ENCODE measurements around the gene TOMM40L. TPM values are rescaled to one million over a fixed set of nuclear protein-coding genes. Genes with fewer than 3 reads are reported as not detected.

The TOMM40L gene
- total RNA-seq, 1 donor from 2014 or later, result 16.3 TPM

DNA sequence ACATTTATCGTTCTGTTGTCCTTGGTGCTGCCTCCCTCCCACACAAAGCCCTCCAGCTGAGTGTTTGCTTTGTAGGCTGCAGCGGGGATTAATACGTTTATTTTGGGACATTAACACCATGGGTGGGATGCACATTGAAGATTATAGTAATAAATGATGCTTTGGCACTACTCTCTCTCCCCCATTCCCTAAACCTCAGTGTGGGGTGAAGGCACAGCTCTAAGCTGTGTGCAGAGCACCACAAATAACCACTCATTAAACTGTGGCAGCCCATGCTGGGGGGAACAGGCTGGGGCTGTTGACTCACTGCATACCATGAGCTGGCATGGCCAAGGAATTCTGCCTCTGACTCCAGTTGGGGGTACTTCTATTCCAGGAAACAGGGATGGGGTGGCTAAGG lies 40.3 kb downstream of the TOMM40L start:
- DNase-seq (ENCODE audit: low spot score, unreplicated experiment), result no peak
- Mint-ChIP-seq H3K4me1 (ENCODE audit: low read depth) (peaks cover 7% of the 10 kb centered on the region), H3K27me3 (peaks cover 12% of the 10 kb centered on the region), H3K36me3 (ENCODE audit: insufficient read depth) (no peaks in the 10 kb centered on the region), H3K4me3 (ENCODE audit: low read depth) (no peak overlapping the region), H3K27ac (no peak overlapping the region), H3K9me3 (ENCODE audit: low read depth) (no peaks in the 10 kb centered on the region)
- TF ChIP-seq, protein P1, sequence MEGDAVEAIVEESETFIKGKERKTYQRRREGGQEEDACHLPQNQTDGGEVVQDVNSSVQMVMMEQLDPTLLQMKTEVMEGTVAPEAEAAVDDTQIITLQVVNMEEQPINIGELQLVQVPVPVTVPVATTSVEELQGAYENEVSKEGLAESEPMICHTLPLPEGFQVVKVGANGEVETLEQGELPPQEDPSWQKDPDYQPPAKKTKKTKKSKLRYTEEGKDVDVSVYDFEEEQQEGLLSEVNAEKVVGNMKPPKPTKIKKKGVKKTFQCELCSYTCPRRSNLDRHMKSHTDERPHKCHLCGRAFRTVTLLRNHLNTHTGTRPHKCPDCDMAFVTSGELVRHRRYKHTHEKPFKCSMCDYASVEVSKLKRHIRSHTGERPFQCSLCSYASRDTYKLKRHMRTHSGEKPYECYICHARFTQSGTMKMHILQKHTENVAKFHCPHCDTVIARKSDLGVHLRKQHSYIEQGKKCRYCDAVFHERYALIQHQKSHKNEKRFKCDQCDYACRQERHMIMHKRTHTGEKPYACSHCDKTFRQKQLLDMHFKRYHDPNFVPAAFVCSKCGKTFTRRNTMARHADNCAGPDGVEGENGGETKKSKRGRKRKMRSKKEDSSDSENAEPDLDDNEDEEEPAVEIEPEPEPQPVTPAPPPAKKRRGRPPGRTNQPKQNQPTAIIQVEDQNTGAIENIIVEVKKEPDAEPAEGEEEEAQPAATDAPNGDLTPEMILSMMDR (IDR thresholded peaks at IDR 0.05; ENCODE audit: unreplicated experiment), result no peak

DNA sequence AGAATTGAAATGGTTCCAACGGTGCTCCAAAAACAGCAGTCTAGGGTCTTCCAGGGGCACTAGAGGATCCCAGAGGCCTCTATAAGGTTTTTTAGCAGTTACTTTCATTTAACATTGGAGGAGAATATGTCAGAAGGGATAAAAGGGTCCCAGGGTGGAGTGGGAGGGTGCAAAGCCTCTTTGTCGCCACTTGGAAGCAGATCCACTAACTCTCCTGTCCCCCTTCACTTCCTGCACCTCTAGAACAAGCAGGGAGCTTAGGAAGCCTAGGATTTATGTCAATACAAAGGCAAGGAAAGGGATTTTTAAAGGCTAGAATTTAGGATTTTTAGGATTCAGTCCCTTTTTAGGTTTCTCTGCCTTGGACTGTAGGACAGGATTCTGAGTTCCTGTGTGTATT lies 41.0 kb downstream of the TOMM40L start:
- Mint-ChIP-seq H3K27ac (peak overlapping the region; percentile 13), H3K4me1 (ENCODE audit: low read depth) (peaks cover 7% of the 10 kb centered on the region)

DNA sequence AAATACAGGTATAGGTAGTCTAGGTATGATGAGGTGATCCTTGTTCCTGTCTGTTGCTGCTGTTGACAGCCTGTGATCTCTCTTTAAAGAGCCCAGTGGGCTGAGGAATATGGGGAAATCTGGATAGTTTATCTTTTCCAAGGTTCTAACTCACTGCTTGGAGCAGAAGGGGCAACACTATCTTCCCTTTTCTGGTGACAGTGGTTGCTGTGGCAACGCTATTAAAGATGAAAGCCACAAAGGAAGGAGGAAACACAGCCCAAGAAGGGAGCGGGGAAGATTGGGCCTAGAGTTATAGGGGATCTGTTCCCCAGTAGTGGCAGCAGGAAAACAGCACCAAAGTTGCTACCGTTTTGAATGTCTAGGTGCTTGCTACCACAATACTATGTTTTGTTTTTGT lies 41.5 kb downstream of the TOMM40L start:
- TF ChIP-seq, protein P1 (IDR thresholded peaks at IDR 0.05; ENCODE audit: unreplicated experiment), result no peak
- H3K4me1 Mint-ChIP-seq (ENCODE audit: low read depth), result peaks cover 7% of the 10 kb centered on the region
- H3K27me3 Mint-ChIP-seq, result peaks cover 3% of the 10 kb centered on the region
- H3K9me3 Mint-ChIP-seq (ENCODE audit: low read depth), result no peaks in the 10 kb centered on the region
- H3K36me3 Mint-ChIP-seq (ENCODE audit: insufficient read depth), result no peaks in the 10 kb centered on the region
- DNase-seq (ENCODE audit: low spot score, unreplicated experiment), result no peak
- no peak overlapping the region for H3K27ac Mint-ChIP-seq
- H3K4me3 Mint-ChIP-seq (ENCODE audit: low read depth), result no peak overlapping the region

More for the DNA sequence above, 41.0 kb downstream of the TOMM40L start:
- no peak overlapping the region for H3K4me3 Mint-ChIP-seq (ENCODE audit: low read depth)
- no peaks in the 10 kb centered on the region for H3K36me3 Mint-ChIP-seq (ENCODE audit: insufficient read depth)
- TF ChIP-seq, protein P1 (IDR thresholded peaks at IDR 0.05; ENCODE audit: unreplicated experiment), result no peak
- no peaks in the 10 kb centered on the region for H3K9me3 Mint-ChIP-seq (ENCODE audit: low read depth)
- DNase-seq (ENCODE audit: low spot score, unreplicated experiment), result no peak
- H3K27me3 Mint-ChIP-seq, result peaks cover 6% of the 10 kb centered on the region

DNA sequence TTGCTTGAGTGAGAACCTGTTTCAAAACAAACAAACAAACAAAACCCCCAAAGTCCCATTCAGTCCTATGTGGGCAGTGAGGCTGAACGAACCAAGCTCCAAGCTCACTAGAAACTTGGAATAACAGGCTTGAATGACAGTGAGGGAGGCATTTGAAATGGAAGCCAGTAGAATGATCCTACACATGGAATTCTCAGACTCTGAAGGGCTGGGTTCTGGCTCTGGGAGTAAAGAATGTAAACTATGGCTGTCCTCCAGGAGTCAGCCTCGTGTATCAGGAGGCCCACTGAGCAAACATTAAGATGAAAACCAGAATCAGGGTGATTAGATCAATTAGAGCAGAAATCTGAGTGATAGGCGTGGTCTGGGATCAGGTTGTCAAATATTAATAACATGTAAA lies 47.5 kb downstream of the TOMM40L start:
- H3K9me3 Mint-ChIP-seq (ENCODE audit: low read depth), result no peaks in the 10 kb centered on the region
- peaks cover 13% of the 10 kb centered on the region for H3K27me3 Mint-ChIP-seq
- DNase-seq (ENCODE audit: low spot score, unreplicated experiment), result no peak
- H3K36me3 Mint-ChIP-seq (ENCODE audit: insufficient read depth), result no peaks in the 10 kb centered on the region
- no peaks in the 10 kb centered on the region for H3K4me1 Mint-ChIP-seq (ENCODE audit: low read depth)
- H3K4me3 Mint-ChIP-seq (ENCODE audit: low read depth), result no peak overlapping the region
- H3K27ac Mint-ChIP-seq, result no peak overlapping the region
- TF ChIP-seq, protein P1 (IDR thresholded peaks at IDR 0.05; ENCODE audit: unreplicated experiment), result no peak

DNA sequence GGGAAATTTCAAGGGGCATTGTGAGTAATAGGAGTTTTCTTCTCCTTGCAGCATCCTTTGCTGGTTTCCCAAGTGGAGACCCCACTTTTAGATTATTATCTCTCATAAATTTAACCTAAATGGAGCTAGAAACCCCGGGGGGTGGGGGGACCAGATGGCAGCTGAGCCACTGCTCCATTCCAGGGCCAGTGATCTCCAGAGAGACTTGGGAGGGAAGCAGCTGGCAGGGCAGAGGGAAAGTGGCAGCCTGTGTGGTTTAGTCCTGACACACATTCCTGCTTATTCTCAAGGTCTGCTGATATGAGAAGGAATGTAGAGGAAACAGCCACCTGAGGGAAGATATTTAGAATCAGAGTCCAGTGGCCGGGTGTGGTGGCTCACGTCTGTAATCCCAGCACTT lies 49.0 kb downstream of the TOMM40L start:
- TF ChIP-seq, protein P1 (IDR thresholded peaks at IDR 0.05; ENCODE audit: unreplicated experiment), result no peak
- DNase-seq (ENCODE audit: low spot score, unreplicated experiment), result no peak
- no peak overlapping the region for H3K27ac Mint-ChIP-seq
- H3K4me3 Mint-ChIP-seq (ENCODE audit: low read depth), result no peak overlapping the region
- H3K9me3 Mint-ChIP-seq (ENCODE audit: low read depth), result no peaks in the 10 kb centered on the region
- H3K4me1 Mint-ChIP-seq (ENCODE audit: low read depth), result no peaks in the 10 kb centered on the region
- H3K36me3 Mint-ChIP-seq (ENCODE audit: insufficient read depth), result no peaks in the 10 kb centered on the region
- peaks cover 16% of the 10 kb centered on the region for H3K27me3 Mint-ChIP-seq

Small RNAs within 50 kb of the gene (microRNA-seq; reads per million reads assigned to microRNA genes)
- 2.4 reads per million for gene MIR5187 (ENCODE audit: borderline number of aligned reads, unreplicated experiment)

Other genes with a start within 250 kb of the TOMM40L start
- 149 and 156 TPM in 2 replicates for gene F11R, start 204.9 kb upstream of the TOMM40L start, total RNA-seq
- 52.0 and 54.7 TPM in 2 replicates for gene TSTD1, start 187.1 kb upstream of the TOMM40L start, total RNA-seq
- gene USF1, start 180.1 kb upstream of the TOMM40L start, total RNA-seq, result 79.9 and 88.7 TPM in 2 replicates
- 0.20 TPM in 1 of 2 replicates, not detected in the other for gene ARHGAP30, start 156.2 kb upstream of the TOMM40L start, total RNA-seq
- gene NECTIN4, start 136.5 kb upstream of the TOMM40L start, total RNA-seq, result 1.9 and 2.4 TPM in 2 replicates
- 14.7 and 16.7 TPM in 2 replicates for gene KLHDC9, start 127.7 kb upstream of the TOMM40L start, total RNA-seq
- gene PFDN2, start 108.0 kb upstream of the TOMM40L start, total RNA-seq, result 54.8 and 57.9 TPM in 2 replicates
- 58.6 and 59.0 TPM in 2 replicates for gene NIT1, start 108.0 kb upstream of the TOMM40L start, total RNA-seq
- 46.9 and 49.3 TPM in 2 replicates for gene DEDD, start 93.4 kb upstream of the TOMM40L start, total RNA-seq
- 139 and 150 TPM in 2 replicates for gene UFC1, start 72.1 kb upstream of the TOMM40L start, total RNA-seq
- gene USP21, start 66.6 kb upstream of the TOMM40L start, total RNA-seq, result 48.8 and 51.1 TPM in 2 replicates
- gene PPOX, start 59.6 kb upstream of the TOMM40L start, total RNA-seq, result 50.9 and 56.5 TPM in 2 replicates
- 45.9 and 48.2 TPM in 2 replicates for gene B4GALT3, start 48.6 kb upstream of the TOMM40L start, total RNA-seq
- 0.22 and 0.24 TPM in 2 replicates for gene ADAMTS4, start 27.0 kb upstream of the TOMM40L start, total RNA-seq
- 98.2 and 103 TPM in 2 replicates for gene NDUFS2, start 23.7 kb upstream of the TOMM40L start, total RNA-seq
- gene FCER1G, start 10.8 kb upstream of the TOMM40L start, total RNA-seq, result 0.60 and 1.5 TPM in 2 replicates
- gene APOA2, start 2.4 kb upstream of the TOMM40L start, total RNA-seq, result 51.3 and 74.2 TPM in 2 replicates
- gene NR1I3, start 12.1 kb downstream of the TOMM40L start, total RNA-seq, result not detected in 2 replicates
- 0.86 and 1.1 TPM in 2 replicates for gene PCP4L1, start 32.7 kb downstream of the TOMM40L start, total RNA-seq
- 4.4 and 4.5 TPM in 2 replicates for gene MPZ, start 83.9 kb downstream of the TOMM40L start, total RNA-seq
- gene SDHC, start 88.3 kb downstream of the TOMM40L start, total RNA-seq, result 167 and 190 TPM in 2 replicates
- gene CFAP126, start 141.8 kb downstream of the TOMM40L start, total RNA-seq, result 0.65 and 1.4 TPM in 2 replicates

All from progenitor cell of endocrine pancreas (in vitro differentiated cells).